Measurements from ENCODE around the gene TMEM178B.

The TMEM178B gene

GRCh38 chr7:141263983-141264382 is 190.1 kb downstream of the TMEM178B start:
- no peak for DNase-seq (ENCODE audit: low read depth)

GRCh38 chr7:141264511-141264910 is 190.6 kb downstream of the TMEM178B start:
- DNase-seq (ENCODE audit: low read depth), result no peak

- DNase-seq (ENCODE audit: low read depth), result no peak
Measured at GRCh38 chr7:141265668-141266067, 191.8 kb downstream of the TMEM178B start.

GRCh38 chr7:141268614-141269013 is 194.8 kb downstream of the TMEM178B start:
- no peak for DNase-seq (ENCODE audit: low read depth)

GRCh38 chr7:141271451-141271850 is 197.6 kb downstream of the TMEM178B start:
- no peak for DNase-seq (ENCODE audit: low read depth)

- DNase-seq (ENCODE audit: low read depth), result no peak
Measured at GRCh38 chr7:141272417-141272816, 198.6 kb downstream of the TMEM178B start.

GRCh38 chr7:141275350-141275749 is 201.5 kb downstream of the TMEM178B start:
- no peak for DNase-seq (ENCODE audit: low read depth)

- no peak for DNase-seq (ENCODE audit: low read depth)
Measured at GRCh38 chr7:141276031-141276430, 202.2 kb downstream of the TMEM178B start.

GRCh38 chr7:141280100-141280499 is 206.2 kb downstream of the TMEM178B start:
- DNase-seq (ENCODE audit: low read depth), result no peak

- DNase-seq (ENCODE audit: low read depth), result no peak
Measured at GRCh38 chr7:141281311-141281710, 207.4 kb downstream of the TMEM178B start.

GRCh38 chr7:141286522-141286921 is 212.7 kb downstream of the TMEM178B start:
- DNase-seq (ENCODE audit: low read depth), result no peak

- DNase-seq (ENCODE audit: low read depth), result no peak
Measured at GRCh38 chr7:141287936-141288335, 214.1 kb downstream of the TMEM178B start.

- DNase-seq (ENCODE audit: low read depth), result no peak
Measured at GRCh38 chr7:141288626-141289025, 214.8 kb downstream of the TMEM178B start.

- no peak for DNase-seq (ENCODE audit: low read depth)
Measured at GRCh38 chr7:141290365-141290764, 216.5 kb downstream of the TMEM178B start.

GRCh38 chr7:141290973-141291372 is 217.1 kb downstream of the TMEM178B start:
- DNase-seq (ENCODE audit: low read depth), result no peak

GRCh38 chr7:141291541-141291940 is 217.7 kb downstream of the TMEM178B start:
- DNase-seq (ENCODE audit: low read depth), result no peak

GRCh38 chr7:141294143-141294829 is 220.4 kb downstream of the TMEM178B start:
- no peak for DNase-seq (ENCODE audit: low read depth)

GRCh38 chr7:141295367-141295895 is 221.6 kb downstream of the TMEM178B start:
- no peak for DNase-seq (ENCODE audit: low read depth)

GRCh38 chr7:141300816-141301215 is 227.0 kb downstream of the TMEM178B start:
- no peak for DNase-seq (ENCODE audit: low read depth)

- no peak for DNase-seq (ENCODE audit: low read depth)
Measured at GRCh38 chr7:141301544-141301943, 227.7 kb downstream of the TMEM178B start.

GRCh38 chr7:141302617-141303016 is 228.8 kb downstream of the TMEM178B start:
- DNase-seq (ENCODE audit: low read depth), result no peak

GRCh38 chr7:141304291-141304690 is 230.4 kb downstream of the TMEM178B start:
- DNase-seq (ENCODE audit: low read depth), result no peak

- DNase-seq (ENCODE audit: low read depth), result no peak
Measured at GRCh38 chr7:141306081-141306480, 232.2 kb downstream of the TMEM178B start.

- DNase-seq (ENCODE audit: low read depth), result no peak
Measured at GRCh38 chr7:141312395-141312794, 238.5 kb downstream of the TMEM178B start.
